GM12872 (cell line): ENCODE data around the gene SLC5A1.

Experiments used
- TF ChIP-seq, protein P1 (sequence below): IDR thresholded peaks from 3 replicates; pipeline ENCODE4 v1.5.1; 2011; ENCODE audit warnings: low read depth, mild to moderate bottlenecking, low read length, moderate library complexity; ENCODE audit not compliant: insufficient read depth

The SLC5A1 gene

DNA sequence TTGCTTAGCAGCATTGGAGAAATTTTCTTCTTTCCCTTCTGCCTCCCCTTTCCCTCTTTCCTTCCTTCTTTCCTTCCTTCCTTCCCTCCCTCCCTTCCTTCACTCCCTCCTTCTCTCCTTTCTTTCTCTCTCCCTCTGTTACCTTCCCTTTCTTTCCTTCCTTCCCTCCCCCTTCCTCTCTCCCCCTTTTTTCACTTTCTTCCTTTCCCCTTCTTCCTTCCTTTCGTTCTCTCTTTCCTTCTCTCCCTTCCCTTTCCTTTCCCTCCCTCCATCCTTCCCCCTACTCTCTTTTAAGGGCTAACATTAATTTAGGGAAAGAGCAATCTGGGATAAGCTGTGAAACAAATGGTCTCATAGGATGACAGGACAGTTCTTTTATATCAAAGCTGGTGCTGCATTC is 34.1 kb downstream of the SLC5A1 start:
- TF ChIP-seq, protein P1, sequence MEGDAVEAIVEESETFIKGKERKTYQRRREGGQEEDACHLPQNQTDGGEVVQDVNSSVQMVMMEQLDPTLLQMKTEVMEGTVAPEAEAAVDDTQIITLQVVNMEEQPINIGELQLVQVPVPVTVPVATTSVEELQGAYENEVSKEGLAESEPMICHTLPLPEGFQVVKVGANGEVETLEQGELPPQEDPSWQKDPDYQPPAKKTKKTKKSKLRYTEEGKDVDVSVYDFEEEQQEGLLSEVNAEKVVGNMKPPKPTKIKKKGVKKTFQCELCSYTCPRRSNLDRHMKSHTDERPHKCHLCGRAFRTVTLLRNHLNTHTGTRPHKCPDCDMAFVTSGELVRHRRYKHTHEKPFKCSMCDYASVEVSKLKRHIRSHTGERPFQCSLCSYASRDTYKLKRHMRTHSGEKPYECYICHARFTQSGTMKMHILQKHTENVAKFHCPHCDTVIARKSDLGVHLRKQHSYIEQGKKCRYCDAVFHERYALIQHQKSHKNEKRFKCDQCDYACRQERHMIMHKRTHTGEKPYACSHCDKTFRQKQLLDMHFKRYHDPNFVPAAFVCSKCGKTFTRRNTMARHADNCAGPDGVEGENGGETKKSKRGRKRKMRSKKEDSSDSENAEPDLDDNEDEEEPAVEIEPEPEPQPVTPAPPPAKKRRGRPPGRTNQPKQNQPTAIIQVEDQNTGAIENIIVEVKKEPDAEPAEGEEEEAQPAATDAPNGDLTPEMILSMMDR = no peak

DNA sequence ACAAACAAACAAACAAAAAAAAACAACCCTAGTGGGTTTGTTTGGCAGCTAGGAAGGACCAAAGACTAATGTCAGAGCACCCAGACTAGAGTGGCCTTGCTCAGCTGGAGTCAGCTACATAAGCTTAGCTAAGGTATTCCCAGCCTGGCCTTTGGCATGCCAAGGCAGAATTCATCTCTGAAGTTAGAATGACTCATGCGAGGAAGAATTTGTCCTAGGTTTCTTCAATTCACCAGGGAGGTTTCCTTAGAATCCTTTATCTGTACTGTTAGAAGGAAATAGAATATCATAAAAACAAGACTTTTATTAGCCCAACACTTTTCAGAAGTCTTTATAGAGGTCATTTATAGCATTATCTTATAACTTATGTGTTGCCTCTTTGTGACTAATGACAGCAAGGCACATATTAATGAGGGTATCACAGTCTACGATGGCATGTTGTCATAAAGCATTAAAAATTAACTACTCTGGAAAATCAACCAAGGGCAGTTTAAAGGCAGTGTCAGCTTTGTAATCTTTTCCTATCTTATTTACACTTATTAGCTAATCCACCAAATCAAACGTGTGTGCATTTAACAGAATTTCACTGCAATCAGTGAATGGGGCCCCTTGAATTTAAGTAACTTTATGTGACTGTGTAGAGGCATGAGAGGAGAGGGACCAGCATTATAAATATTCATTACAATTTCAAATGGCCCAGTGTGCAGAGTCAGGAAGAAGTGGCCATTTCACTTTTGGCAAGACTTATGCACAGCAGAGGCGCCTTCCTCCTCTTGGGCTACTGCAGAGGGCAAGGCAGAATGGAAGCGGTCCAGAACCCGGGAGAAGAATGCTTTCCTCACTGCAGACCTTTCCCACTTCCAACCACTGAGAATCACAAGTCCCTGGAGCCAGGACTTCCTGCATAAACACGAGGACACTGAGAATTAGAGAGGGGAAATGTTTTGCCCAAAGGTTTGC is 36.3 kb downstream of the SLC5A1 start:
- TF ChIP-seq, protein P1 = no peak

DNA sequence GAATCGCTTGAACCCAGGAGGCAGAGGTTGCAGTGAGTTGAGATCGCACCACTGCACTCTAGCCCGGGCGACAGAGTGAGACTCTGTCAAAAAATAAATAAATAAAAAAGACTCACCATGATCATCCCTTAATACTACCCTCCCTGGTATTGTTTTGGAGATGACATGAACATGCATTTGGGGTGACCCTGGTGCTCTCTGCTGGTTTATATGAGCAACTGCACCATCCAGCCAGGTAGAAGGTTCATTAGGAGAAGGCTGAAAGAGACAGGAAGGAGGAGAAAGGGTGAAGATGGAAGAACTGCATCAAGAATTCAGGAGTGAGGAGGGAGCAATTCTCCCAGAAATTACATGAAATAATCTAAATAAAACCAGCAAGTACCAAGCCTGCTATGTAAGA is 37.8 kb downstream of the SLC5A1 start:
- TF ChIP-seq, protein P1 = peak; percentile 72

DNA sequence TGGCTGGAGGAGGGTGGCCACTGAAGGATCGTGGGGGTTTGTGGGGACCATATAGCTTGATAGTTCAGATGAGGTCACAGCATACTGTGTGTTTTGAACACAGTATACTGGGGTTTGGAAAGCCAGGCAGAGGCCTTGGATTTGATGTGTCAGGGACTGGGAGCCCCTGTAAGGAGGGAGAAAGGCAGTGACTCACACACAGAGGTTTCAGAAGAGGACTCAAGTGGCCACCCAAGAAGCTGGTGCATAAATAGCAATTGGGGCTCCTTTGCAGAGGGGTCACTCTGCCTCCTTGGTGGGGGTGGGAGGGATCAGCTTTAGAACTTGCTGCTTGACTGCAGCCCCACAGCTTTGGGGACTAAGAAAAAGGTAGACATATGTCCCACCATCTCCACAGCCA is 39.3 kb downstream of the SLC5A1 start:
- TF ChIP-seq, protein P1 = no peak

DNA sequence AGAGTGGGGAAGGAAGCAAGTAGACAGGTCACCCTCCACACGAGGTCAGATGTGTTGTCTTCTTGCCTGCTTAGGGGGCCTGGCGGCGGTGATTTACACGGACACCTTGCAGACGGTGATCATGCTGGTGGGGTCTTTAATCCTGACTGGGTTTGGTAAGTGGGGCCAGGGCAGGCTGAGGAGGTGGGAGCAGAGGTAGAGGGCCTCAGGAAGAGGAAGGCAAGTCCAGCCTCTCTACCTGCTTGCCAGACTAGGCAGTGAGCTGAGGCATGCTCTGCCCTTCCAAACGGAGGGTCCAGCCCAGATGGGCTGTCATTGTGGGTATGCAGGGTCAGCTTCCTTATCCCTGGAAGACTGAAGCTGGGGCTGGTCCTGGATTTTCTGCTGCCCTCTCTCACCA is 39.9 kb downstream of the SLC5A1 start:
- TF ChIP-seq, protein P1 = no peak

DNA sequence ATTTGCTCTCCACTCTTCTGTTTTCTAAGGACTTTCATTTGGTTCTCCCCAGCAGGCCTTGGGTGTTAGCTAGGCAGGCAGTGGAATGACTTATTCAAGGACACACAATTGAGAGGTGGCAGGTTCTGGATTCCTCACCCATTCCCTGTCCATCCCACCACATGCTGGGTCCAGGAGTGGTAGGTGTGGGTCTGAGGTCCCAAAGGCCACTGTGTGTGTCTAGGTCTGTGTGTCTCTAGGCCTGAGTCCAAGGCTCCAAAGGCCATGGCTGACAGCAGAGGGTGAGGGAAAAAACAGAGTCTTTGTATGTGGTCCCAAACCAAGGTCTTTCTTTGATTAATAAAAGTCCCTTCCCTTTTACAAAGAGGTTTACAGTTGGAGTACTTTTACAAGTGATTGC is 40.8 kb downstream of the SLC5A1 start:
- TF ChIP-seq, protein P1 = no peak

DNA sequence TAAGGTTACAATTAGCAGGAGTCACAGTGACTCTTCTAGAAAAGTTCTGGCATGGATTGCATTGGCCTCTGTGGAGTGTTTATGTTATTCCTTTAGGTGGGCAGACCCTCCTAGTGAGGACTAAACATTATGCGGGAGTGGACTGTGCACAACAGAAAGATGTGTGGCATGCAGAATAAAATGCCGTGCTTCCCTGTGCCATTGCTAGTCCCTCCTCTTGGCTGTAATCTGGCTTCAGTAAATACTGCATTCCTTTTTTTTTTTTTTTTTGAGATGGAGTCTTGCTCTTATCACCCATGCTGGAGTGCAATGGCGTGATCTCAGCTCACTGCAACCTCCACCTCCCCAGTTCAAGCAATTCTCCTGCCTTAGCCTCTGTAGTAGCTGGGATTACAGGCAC is 45.0 kb downstream of the SLC5A1 start:
- TF ChIP-seq, protein P1 = no peak
